Measurements from ENCODE around the gene ZNF319. TPM values are rescaled to one million over a fixed set of nuclear protein-coding genes. Genes with fewer than 3 reads are reported as not detected.
A peak's percentile ranks its signal among the peaks of the same experiment; 100 is the strongest.

ZNF319 gene
- total RNA-seq, 1 experiment from 2014 or later: 5.5 TPM

- no peak overlapping the region for H3K27ac Mint-ChIP-seq
Measured at GRCh38 chr16:58048494-58049231, 48.2 kb upstream of the ZNF319 start.

GRCh38 chr16:58047557-58048348 lies 47.3 kb upstream of the ZNF319 start:
- CTCF ChIA-PET: interaction anchor here (0.6 to 4.7 kb wide), 8 partner anchors 15 to 440 kb away, joined by 3 to 36 read pairs (median 8); partner anchors contain the start of gene CFAP20
- Mint-ChIP-seq H3K36me3 (peaks cover 9% of the 10 kb centered on the region), H3K27ac (no peak overlapping the region), H3K4me3 (no peak overlapping the region), H3K4me1 (peaks cover 20% of the 10 kb centered on the region), H3K9me3 (peaks cover 7% of the 10 kb centered on the region), H3K27me3 (ENCODE audit: low read depth) (no peaks in the 10 kb centered on the region)
- POLR2A ChIA-PET: interaction anchor here (1.2 kb wide), 1 partner anchor 82 kb away, joined by 4 read pairs; the partner anchor contains the start of gene CFAP20
- peak; percentile 64 for ATAC-seq
- no peak for DNase-seq (ENCODE audit: low spot score)
- no peak for TF ChIP-seq NR3C1 (CRISPR knock-in tag; conservative IDR thresholded peaks at IDR 0.05; ENCODE audit: low read depth)
- TF ChIP-seq ATF6 (CRISPR knock-in tag; IDR thresholded peaks at IDR 0.05): no peak
- no peak for TF ChIP-seq ZSCAN18 (CRISPR knock-in tag; IDR thresholded peaks at IDR 0.05)
- TF ChIP-seq FOXK1 (CRISPR knock-in tag; IDR thresholded peaks at IDR 0.05): no peak
- no peak for TF ChIP-seq ZBTB21 (CRISPR knock-in tag; IDR thresholded peaks at IDR 0.05; ENCODE audit: borderline replicate concordance)
- TF ChIP-seq ERG (CRISPR knock-in tag; IDR thresholded peaks at IDR 0.05): no peak
- no peak for TF ChIP-seq TEAD1 (CRISPR knock-in tag; IDR thresholded peaks at IDR 0.05)
- TF ChIP-seq GABPB1 (CRISPR knock-in tag; IDR thresholded peaks at IDR 0.05): no peak
- TF ChIP-seq MAX (CRISPR knock-in tag; IDR thresholded peaks at IDR 0.05): no peak
- TF ChIP-seq ZNF232 (CRISPR knock-in tag; IDR thresholded peaks at IDR 0.05): no peak
- no peak for TF ChIP-seq PREB (CRISPR knock-in tag; IDR thresholded peaks at IDR 0.05; ENCODE audit: borderline replicate concordance)
- no peak for TF ChIP-seq ZNF671 (CRISPR knock-in tag; IDR thresholded peaks at IDR 0.05)
- TF ChIP-seq NR2C2 (CRISPR knock-in tag; IDR thresholded peaks at IDR 0.05): no peak
- no peak for TF ChIP-seq NFE2L1 (CRISPR knock-in tag; IDR thresholded peaks at IDR 0.05)
- no peak for TF ChIP-seq E2F5 (CRISPR knock-in tag; IDR thresholded peaks at IDR 0.05)
- TF ChIP-seq FOXP1 (CRISPR knock-in tag; IDR thresholded peaks at IDR 0.05; ENCODE audit: borderline replicate concordance): no peak

More at GRCh38 chr16:58048494-58049231, 48.2 kb upstream of the ZNF319 start:
- DNase-seq (ENCODE audit: low spot score): no peak
- Mint-ChIP-seq H3K36me3 (peaks cover 7% of the 10 kb centered on the region; the same call in 1 of the 2 replicates), H3K4me1 (peaks cover 20% of the 10 kb centered on the region), H3K4me3 (no peak overlapping the region), H3K27me3 (ENCODE audit: low read depth) (no peaks in the 10 kb centered on the region), H3K9me3 (peaks cover 7% of the 10 kb centered on the region)
- CTCF ChIA-PET: interaction anchor here (0.6 to 4.7 kb wide), 6 partner anchors 16 to 289 kb away, joined by 3 to 36 read pairs (median 8); no protein-coding TSS in a partner anchor
- ATAC-seq: no peak
- POLR2A ChIA-PET: interaction anchor here (1.2 to 1.4 kb wide), 2 partner anchors 80 to 81 kb away, joined by 3 to 4 read pairs; partner anchors contain the start of gene CFAP20
- no peak for TF ChIP-seq ZNF138 (CRISPR knock-in tag; conservative IDR thresholded peaks at IDR 0.05)
- TF ChIP-seq TEAD1 (CRISPR knock-in tag; IDR thresholded peaks at IDR 0.05): no peak
- TF ChIP-seq NR1H2 (CRISPR knock-in tag; IDR thresholded peaks at IDR 0.05): no peak
- no peak for TF ChIP-seq USF1 (CRISPR knock-in tag; IDR thresholded peaks at IDR 0.05)
- no peak for TF ChIP-seq TEAD4 (CRISPR knock-in tag; IDR thresholded peaks at IDR 0.05)
- no peak for TF ChIP-seq JUN (CRISPR knock-in tag; IDR thresholded peaks at IDR 0.05)
- no peak for TF ChIP-seq CDX4 (CRISPR knock-in tag; IDR thresholded peaks at IDR 0.05; ENCODE audit: borderline replicate concordance)
